ENCODE results near the gene PHEX.

The PHEX gene

DNA sequence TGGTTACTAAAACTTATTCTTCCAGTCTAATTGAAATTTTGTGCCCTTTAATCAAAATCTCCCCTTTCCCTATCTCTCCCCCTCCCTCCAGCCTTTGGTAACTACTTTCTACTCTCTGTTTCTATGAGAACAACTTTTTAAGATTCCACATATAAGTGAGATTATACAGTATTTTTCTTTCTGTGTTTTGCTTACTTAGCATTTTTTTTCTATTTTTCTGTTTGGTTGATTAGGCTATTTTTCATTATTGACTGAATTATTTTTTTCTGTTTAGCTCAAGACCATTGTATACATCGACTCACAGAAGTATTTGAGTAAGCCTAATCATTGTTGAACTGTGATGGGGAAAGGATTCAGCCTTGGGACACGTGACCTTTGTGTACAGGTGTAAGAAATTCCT is 116.4 kb downstream of the PHEX start:
- TF ChIP-seq, protein P1, sequence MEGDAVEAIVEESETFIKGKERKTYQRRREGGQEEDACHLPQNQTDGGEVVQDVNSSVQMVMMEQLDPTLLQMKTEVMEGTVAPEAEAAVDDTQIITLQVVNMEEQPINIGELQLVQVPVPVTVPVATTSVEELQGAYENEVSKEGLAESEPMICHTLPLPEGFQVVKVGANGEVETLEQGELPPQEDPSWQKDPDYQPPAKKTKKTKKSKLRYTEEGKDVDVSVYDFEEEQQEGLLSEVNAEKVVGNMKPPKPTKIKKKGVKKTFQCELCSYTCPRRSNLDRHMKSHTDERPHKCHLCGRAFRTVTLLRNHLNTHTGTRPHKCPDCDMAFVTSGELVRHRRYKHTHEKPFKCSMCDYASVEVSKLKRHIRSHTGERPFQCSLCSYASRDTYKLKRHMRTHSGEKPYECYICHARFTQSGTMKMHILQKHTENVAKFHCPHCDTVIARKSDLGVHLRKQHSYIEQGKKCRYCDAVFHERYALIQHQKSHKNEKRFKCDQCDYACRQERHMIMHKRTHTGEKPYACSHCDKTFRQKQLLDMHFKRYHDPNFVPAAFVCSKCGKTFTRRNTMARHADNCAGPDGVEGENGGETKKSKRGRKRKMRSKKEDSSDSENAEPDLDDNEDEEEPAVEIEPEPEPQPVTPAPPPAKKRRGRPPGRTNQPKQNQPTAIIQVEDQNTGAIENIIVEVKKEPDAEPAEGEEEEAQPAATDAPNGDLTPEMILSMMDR (conservative IDR thresholded peaks at IDR 0.05; ENCODE audit: low read depth) = no peak
- no peak for DNase-seq (ENCODE audit: low spot score)
- ChIA-PET POLR2A (ENCODE audit: low non-redundant PET) (no interaction called here), CTCF (interaction anchor here (0.7 kb wide), 2 partner anchors 12 to 1378 kb away, joined by 4 to 6 read pairs; no protein-coding TSS in a partner anchor)
- H3K27ac ChIP-seq = no peak overlapping the region

DNA sequence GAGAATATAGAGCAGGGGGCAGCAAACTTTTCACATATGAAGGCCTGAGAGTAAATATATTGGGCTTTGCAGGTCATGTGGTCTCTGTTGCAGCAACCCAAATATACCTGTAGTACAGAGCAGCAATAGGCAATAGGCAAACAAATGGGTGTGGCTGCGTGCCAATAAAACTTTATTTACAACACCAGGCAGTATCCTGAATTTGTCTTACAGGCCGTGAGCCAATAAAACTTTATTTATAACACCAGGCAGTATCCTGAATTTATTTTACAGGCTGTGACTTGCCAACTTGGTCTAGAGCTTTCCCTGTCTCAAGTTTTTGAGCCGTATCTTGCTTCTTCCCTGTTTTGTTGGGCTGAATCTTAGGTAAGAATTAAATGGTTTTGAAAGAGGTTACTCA is 118.2 kb downstream of the PHEX start:
- H3K27ac ChIP-seq = no peak overlapping the region
- DNase-seq (ENCODE audit: low spot score) = no peak
- TF ChIP-seq, protein P1 (conservative IDR thresholded peaks at IDR 0.05; ENCODE audit: low read depth) = no peak
- CTCF ChIA-PET = no interaction called here
- POLR2A ChIA-PET (ENCODE audit: low non-redundant PET) = no interaction called here

DNA sequence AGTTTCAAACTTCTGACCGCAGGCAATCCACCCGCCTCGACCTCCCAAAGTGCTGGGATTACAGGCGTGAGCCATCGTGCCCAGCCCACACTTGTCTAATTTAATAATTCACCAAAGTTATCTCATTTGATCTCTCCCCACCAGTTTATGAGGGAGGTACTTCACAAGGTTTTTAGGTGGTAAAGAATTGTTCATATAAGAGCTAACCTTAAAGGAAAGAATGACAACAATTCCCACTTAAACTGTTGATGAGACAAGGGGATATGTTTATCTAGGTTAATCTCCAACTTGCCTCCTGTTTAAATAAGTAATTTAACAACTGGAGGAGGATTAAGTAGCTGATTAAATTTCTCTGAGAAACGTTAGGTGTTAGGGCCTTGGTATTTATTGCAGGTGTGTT is 123.0 kb downstream of the PHEX start:
- no peak for DNase-seq (ENCODE audit: low spot score)
- TF ChIP-seq, protein P1 (conservative IDR thresholded peaks at IDR 0.05; ENCODE audit: low read depth) = no peak
- ChIA-PET CTCF (no interaction called here), POLR2A (ENCODE audit: low non-redundant PET) (no interaction called here)
- no peak overlapping the region for H3K27ac ChIP-seq

DNA sequence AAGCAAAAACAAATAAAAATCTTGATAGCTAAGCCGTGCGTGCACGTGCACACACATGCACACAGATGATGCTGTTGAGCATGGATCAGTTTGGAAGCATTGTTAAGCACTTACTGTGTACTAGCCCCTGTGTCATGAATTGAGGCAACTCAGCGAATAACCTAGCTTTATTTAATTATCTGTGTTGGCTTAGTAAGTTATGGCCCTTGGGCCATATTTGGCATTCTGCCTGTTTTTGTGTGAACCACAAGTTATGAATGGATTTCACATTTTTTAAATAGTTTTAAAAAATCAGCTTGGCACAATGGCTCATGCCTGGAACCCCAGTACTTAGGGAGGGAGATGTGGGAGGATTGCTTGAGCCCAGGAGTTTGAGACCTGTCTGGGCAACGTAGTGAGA is 126.9 kb downstream of the PHEX start:
- no peak overlapping the region for H3K27ac ChIP-seq
- TF ChIP-seq, protein P1 (conservative IDR thresholded peaks at IDR 0.05; ENCODE audit: low read depth) = no peak
- POLR2A ChIA-PET (ENCODE audit: low non-redundant PET) = no interaction called here
- CTCF ChIA-PET = no interaction called here
- DNase-seq (ENCODE audit: low spot score) = no peak

DNA sequence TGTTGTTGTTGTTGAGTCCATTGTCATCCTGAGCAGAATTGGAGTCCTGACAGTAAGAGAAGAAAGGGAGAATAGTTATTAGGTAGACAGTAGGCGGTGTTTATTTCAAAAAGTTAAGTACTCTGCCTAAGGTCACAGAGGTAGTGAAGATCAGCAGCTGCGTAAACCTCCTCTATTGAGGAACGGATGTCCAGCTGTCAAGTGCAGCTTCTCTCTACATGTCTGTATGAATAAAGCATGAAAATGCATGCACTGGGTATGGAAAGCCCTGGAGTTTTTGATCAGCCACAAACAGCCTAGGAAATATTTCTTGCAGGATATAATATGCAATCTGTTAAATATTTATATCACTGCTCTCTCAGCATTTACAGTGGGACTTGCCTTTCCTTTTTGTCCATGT is 131.2 kb downstream of the PHEX start:
- H3K27ac ChIP-seq = no peak overlapping the region
- TF ChIP-seq, protein P1 (conservative IDR thresholded peaks at IDR 0.05; ENCODE audit: low read depth) = no peak
- POLR2A ChIA-PET (ENCODE audit: low non-redundant PET) = no interaction called here
- CTCF ChIA-PET = no interaction called here
- no peak for DNase-seq (ENCODE audit: low spot score)

DNA sequence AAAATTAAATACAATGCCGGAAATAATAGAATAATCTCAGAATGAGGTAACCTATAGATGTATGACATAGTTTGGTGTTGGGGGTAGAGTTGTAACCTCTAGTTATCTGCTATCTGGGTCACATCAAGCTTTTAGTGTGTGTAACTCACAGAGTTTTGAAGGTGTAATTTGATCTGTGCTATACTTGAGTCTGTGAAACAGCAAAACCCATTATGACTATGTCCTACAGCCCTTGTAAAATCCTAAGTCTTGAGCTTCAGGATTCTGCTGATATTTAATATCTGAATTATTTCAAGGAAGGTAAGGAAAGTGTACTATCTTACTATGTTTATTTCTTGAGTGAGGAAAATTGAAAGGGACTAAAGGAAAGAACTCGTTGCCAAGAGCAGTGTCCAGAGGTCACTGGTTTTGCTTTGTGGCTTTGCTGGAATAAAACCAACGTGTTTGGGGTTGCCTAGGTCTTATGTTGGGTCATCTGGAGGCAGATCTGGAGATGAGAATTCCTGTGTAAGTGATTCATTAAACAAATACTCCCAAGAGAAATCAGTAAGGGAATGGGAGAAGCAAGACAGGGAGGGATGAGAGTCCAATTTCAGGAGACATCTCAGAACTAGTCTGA is 132.8 kb downstream of the PHEX start:
- ChIA-PET POLR2A (ENCODE audit: low non-redundant PET) (no interaction called here), CTCF (no interaction called here)
- peak overlapping the region; percentile 64 for H3K27ac ChIP-seq
- TF ChIP-seq, protein P1 (conservative IDR thresholded peaks at IDR 0.05; ENCODE audit: low read depth) = no peak
- peak; percentile 15 for DNase-seq (ENCODE audit: low spot score)
